Natural killer cell (primary cell): ENCODE measurements around the gene RNF130. TPM values are rescaled to one million over a fixed set of nuclear protein-coding genes. Genes with fewer than 3 reads are reported as not detected.

Experiments used
- ATAC-seq, 3 donors: fragments of 150-1000 bp in 2 of 3; fragments of 200-7000 bp in 1 of 3; cut with Tn5 transposase; 1 replicate in 1 of 3; 2 replicates in 2 of 3; pipeline ENCODE4 v1.10.0; 2021; ENCODE audit warnings: mild to moderate bottlenecking in 2 of 3, moderate library complexity in 2 of 3
- DNase-seq, 2 donors: peaks; one replicate each; pipeline versions ENCODE4 v3.0.0 to v3.0.0-alpha.2; 2013 to 2021; ENCODE audit warnings: mixed read lengths in 1 of 2
- H3K27ac ChIP-seq: one replicate; pipeline ENCODE4 v1.5.1; 2013; ENCODE audit warnings: mild to moderate bottlenecking, low read length
- H3K27me3 ChIP-seq: one replicate; pipeline ENCODE4 v1.6.1; 2013; ENCODE audit warnings: low read length; ENCODE audit not compliant: control insufficient read depth, insufficient read depth
- H3K36me3 ChIP-seq: one replicate; pipeline ENCODE4 v1.6.1; 2013; ENCODE audit warnings: low read length; ENCODE audit not compliant: control insufficient read depth, insufficient read depth
- H3K4me1 ChIP-seq: one replicate; pipeline ENCODE4 v1.6.1; 2013; ENCODE audit warnings: low read length; ENCODE audit not compliant: control insufficient read depth, insufficient read depth
- H3K4me3 ChIP-seq: one replicate; pipeline ENCODE4 v1.5.1; 2013; ENCODE audit warnings: low read length
- H3K9me3 ChIP-seq: one replicate; pipeline ENCODE4 v1.6.1; 2013; ENCODE audit warnings: low read length; ENCODE audit not compliant: control insufficient read depth, insufficient read depth
- H3K27ac Mint-ChIP-seq, 2 donors: one replicate each; pipeline ENCODE4 v1.8.0; 2022; ENCODE audit warnings: mild to moderate bottlenecking in 2 of 2, mixed read lengths in 2 of 2, moderate library complexity in 1 of 2
- H3K27me3 Mint-ChIP-seq, 2 donors: one replicate each; pipeline ENCODE4 v1.8.0; 2022; ENCODE audit warnings: low read depth in 2 of 2, mixed read lengths in 2 of 2
- H3K36me3 Mint-ChIP-seq: one replicate; pipeline ENCODE4 v1.8.0; 2022; ENCODE audit warnings: mixed read lengths
- H3K4me1 Mint-ChIP-seq, 2 donors: one replicate each; pipeline ENCODE4 v1.8.0; 2022; ENCODE audit warnings: mixed read lengths in 2 of 2
- H3K4me3 Mint-ChIP-seq: one replicate; pipeline ENCODE4 v1.8.0; 2022; ENCODE audit warnings: mild to moderate bottlenecking, moderate library complexity, mixed read lengths
- H3K9me3 Mint-ChIP-seq, 2 donors: one replicate each; pipeline ENCODE4 v1.8.0; 2022; ENCODE audit warnings: mixed read lengths in 2 of 2
- CTCF ChIP-seq: fragments of 200-600 bp; IDR thresholded peaks from one replicate; pipeline ENCODE4 v1.8.0; 2022; ENCODE audit warnings: antibody characterized with exemption
- WGBS: methylation state at CpG from one replicate; pipeline ENCODE4 v1.1.7; 2013; ENCODE audit warnings: missing lambda C conversion rate; ENCODE audit not compliant: insufficient coverage; 5-methylcytosine and 5-hydroxymethylcytosine counted together
- intact Hi-C: fragments of 100-400 bp; cut with micrococcal nuclease; formaldehyde crosslinking; loops from one replicate; pipeline ENCODE4 v1.14.2; 2022
- total RNA-seq, 4 donors: library from RNA; stranded (reverse); fragments of 120-200 nt in 1 of 4; gene quantifications; one replicate each; pipeline versions ENCODE4 v1.2.3 to v1.2.4, GENCODE V29; 2013 to 2022

RNF130 gene
- total RNA-seq, 3 donors from 2014 or later (not counting 1 experiment from before 2014, with no cell fraction given), result 24.4 to 35.0 (median 25.5) TPM

GRCh38 chr5:180060192-180060591, 11.4 kb downstream of the RNF130 start:
- intact Hi-C loops, result no loop called here
- Histone ChIP-seq H3K27me3 (no peaks in the 10 kb centered on the region), H3K4me3 (no peak overlapping the region), H3K4me1 (no peaks in the 10 kb centered on the region), H3K27ac (no peak overlapping the region), H3K36me3 (no peaks in the 10 kb centered on the region), H3K9me3 (no peaks in the 10 kb centered on the region)
- no peak for DNase-seq
- H3K36me3 Mint-ChIP-seq, result no peaks in the 10 kb centered on the region
- 97% methylated on average over 7 of the region's 7 CpGs for WGBS
- H3K27me3 Mint-ChIP-seq, result peaks cover 0 to 3% of the 10 kb centered on the region in 2 donors
- peaks cover 13 to 15% of the 10 kb centered on the region in 2 donors for H3K4me1 Mint-ChIP-seq
- no peak for ATAC-seq
- TF ChIP-seq CTCF, result no peak
- H3K27ac Mint-ChIP-seq, result no peak overlapping the region
- H3K4me3 Mint-ChIP-seq, result no peak overlapping the region
- no peaks in the 10 kb centered on the region for H3K9me3 Mint-ChIP-seq

- intact Hi-C loops, result no loop called here
Observed at GRCh38 chr5:180059326-180059725, 12.2 kb downstream of the RNF130 start.

GRCh38 chr5:180056153-180056552, 15.4 kb downstream of the RNF130 start:
- Mint-ChIP-seq H3K9me3 (no peaks in the 10 kb centered on the region), H3K4me1 (peaks cover 14 to 26% of the 10 kb centered on the region in 2 donors), H3K36me3 (no peaks in the 10 kb centered on the region), H3K27ac (no peak overlapping the region), H3K27me3 (no peaks in the 10 kb centered on the region), H3K4me3 (no peak overlapping the region)
- no peak for DNase-seq
- no peak for ATAC-seq
- Histone ChIP-seq H3K4me1 (no peaks in the 10 kb centered on the region), H3K27ac (no peak overlapping the region), H3K27me3 (no peaks in the 10 kb centered on the region), H3K4me3 (no peak overlapping the region), H3K9me3 (no peaks in the 10 kb centered on the region), H3K36me3 (no peaks in the 10 kb centered on the region)
- intact Hi-C loops, result no loop called here
- 100% methylated on average over 1 of the region's 1 CpG for WGBS
- no peak for TF ChIP-seq CTCF

More at GRCh38 chr5:180059326-180059725, 12.2 kb downstream of the RNF130 start:
- no peaks in the 10 kb centered on the region for H3K9me3 ChIP-seq
- no peak overlapping the region for H3K27ac ChIP-seq
- H3K4me3 ChIP-seq, result no peak overlapping the region
- Mint-ChIP-seq H3K4me3 (no peak overlapping the region), H3K27me3 (peaks cover 0 to 3% of the 10 kb centered on the region in 2 donors), H3K4me1 (peaks cover 13 to 15% of the 10 kb centered on the region in 2 donors), H3K27ac (no peak overlapping the region), H3K9me3 (no peaks in the 10 kb centered on the region), H3K36me3 (no peaks in the 10 kb centered on the region)
- DNase-seq (no peak), ATAC-seq (no peak)
- no peak for TF ChIP-seq CTCF
- H3K27me3 ChIP-seq, result no peaks in the 10 kb centered on the region
- no peaks in the 10 kb centered on the region for H3K4me1 ChIP-seq
- 93% methylated on average over 6 of the region's 6 CpGs for WGBS
- no peaks in the 10 kb centered on the region for H3K36me3 ChIP-seq

GRCh38 chr5:180054226-180054625, 17.3 kb downstream of the RNF130 start:
- TF ChIP-seq CTCF, result no peak
- H3K27me3 Mint-ChIP-seq, result no peaks in the 10 kb centered on the region
- no peaks in the 10 kb centered on the region for H3K4me1 ChIP-seq
- no peak for DNase-seq
- ATAC-seq, result no peak
- H3K36me3 Mint-ChIP-seq, result no peaks in the 10 kb centered on the region
- H3K9me3 ChIP-seq, result no peaks in the 10 kb centered on the region
- no peaks in the 10 kb centered on the region for H3K36me3 ChIP-seq
- H3K27ac Mint-ChIP-seq, result no peak overlapping the region
- intact Hi-C loops, result no loop called here
- no peaks in the 10 kb centered on the region for H3K9me3 Mint-ChIP-seq
- WGBS, result 85% methylated on average over 6 of the region's 6 CpGs
- no peaks in the 10 kb centered on the region for H3K27me3 ChIP-seq
- H3K4me3 ChIP-seq, result no peak overlapping the region
- peaks cover 22 to 32% of the 10 kb centered on the region in 2 donors for H3K4me1 Mint-ChIP-seq
- no peak overlapping the region for H3K4me3 Mint-ChIP-seq
- no peak overlapping the region for H3K27ac ChIP-seq
